ENCODE data around the gene IL15RA.

GRCh38 chr10:5968681-5969453 is 8.5 kb downstream of the IL15RA start:
- TF ChIP-seq, protein P1, sequence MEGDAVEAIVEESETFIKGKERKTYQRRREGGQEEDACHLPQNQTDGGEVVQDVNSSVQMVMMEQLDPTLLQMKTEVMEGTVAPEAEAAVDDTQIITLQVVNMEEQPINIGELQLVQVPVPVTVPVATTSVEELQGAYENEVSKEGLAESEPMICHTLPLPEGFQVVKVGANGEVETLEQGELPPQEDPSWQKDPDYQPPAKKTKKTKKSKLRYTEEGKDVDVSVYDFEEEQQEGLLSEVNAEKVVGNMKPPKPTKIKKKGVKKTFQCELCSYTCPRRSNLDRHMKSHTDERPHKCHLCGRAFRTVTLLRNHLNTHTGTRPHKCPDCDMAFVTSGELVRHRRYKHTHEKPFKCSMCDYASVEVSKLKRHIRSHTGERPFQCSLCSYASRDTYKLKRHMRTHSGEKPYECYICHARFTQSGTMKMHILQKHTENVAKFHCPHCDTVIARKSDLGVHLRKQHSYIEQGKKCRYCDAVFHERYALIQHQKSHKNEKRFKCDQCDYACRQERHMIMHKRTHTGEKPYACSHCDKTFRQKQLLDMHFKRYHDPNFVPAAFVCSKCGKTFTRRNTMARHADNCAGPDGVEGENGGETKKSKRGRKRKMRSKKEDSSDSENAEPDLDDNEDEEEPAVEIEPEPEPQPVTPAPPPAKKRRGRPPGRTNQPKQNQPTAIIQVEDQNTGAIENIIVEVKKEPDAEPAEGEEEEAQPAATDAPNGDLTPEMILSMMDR (IDR thresholded peaks at IDR 0.05; ENCODE audit: insufficient read depth, low read depth, low read length) = no peak
- no peak for TF ChIP-seq EZH2 (IDR thresholded peaks at IDR 0.05; ENCODE audit: insufficient read depth, low read length)
